Astrocyte (in vitro differentiated cells and primary cell): ENCODE results near the gene MBTD1.

ENCODE experiments used
- EZH2 ChIP-seq: IDR thresholded peaks from 2 replicates; pipeline ENCODE4 v1.6.1; 2012; ENCODE audit warnings: mild to moderate bottlenecking, low read length, inconsistent platforms; ENCODE audit not compliant: insufficient read depth
- TF ChIP-seq, protein P1 (sequence below): IDR thresholded peaks from 2 replicates; pipeline ENCODE4 v1.5.1; 2011; ENCODE audit warnings: low read depth, mild to moderate bottlenecking, inconsistent platforms, low read length, moderate library complexity; ENCODE audit not compliant: insufficient read depth

GRCh38 chr17:51150932-51151331 lies 108.9 kb downstream of the MBTD1 start:
- TF ChIP-seq, protein P1, sequence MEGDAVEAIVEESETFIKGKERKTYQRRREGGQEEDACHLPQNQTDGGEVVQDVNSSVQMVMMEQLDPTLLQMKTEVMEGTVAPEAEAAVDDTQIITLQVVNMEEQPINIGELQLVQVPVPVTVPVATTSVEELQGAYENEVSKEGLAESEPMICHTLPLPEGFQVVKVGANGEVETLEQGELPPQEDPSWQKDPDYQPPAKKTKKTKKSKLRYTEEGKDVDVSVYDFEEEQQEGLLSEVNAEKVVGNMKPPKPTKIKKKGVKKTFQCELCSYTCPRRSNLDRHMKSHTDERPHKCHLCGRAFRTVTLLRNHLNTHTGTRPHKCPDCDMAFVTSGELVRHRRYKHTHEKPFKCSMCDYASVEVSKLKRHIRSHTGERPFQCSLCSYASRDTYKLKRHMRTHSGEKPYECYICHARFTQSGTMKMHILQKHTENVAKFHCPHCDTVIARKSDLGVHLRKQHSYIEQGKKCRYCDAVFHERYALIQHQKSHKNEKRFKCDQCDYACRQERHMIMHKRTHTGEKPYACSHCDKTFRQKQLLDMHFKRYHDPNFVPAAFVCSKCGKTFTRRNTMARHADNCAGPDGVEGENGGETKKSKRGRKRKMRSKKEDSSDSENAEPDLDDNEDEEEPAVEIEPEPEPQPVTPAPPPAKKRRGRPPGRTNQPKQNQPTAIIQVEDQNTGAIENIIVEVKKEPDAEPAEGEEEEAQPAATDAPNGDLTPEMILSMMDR: no peak
- TF ChIP-seq EZH2: no peak
